GM21786 (cell line): ENCODE measurements around the gene NPW.

Experiments
- ATAC-seq: cut with Tn5 transposase; IDR thresholded peaks from one replicate; pipeline ENCODE4 v1.9.1; 2021; ENCODE audit not compliant: unreplicated experiment

NPW gene

DNA sequence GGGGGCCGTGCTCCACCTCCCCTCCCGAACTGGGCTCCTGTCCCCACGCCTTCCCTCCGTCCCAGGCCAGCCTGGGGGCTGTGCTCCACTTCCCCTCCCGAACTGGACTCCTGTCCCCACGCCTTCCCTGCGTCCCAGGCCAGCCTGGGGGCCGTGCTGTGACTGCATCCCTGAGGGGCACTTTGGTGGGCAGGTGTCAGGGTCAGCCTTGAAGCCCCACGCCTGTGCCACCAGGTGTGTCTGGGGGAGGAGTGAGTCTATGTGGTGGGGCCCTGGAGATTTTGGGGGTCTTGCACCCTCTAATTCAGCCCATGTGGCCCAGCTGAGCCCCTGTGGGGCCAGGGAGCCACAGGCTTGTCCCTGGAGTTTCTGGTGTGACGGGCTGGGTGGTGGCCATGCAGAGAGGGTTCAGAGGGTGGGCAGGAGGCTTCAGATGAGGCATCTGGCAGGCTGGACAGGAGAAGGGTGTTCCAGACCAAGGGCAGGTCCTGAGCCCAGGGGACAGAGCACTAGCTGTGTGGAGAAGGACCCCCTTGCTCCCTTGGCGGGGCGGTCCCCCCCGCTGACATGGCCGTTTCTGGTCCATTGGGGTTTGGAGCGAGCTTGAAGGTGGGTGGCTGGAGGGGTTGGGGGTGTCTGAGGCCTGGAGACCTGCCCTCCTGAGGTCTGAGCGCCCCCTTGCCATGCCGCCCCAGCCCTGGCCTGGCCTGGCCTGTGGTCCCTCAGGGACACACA is 15.3 kb downstream of the NPW start:
- no peak for ATAC-seq

DNA sequence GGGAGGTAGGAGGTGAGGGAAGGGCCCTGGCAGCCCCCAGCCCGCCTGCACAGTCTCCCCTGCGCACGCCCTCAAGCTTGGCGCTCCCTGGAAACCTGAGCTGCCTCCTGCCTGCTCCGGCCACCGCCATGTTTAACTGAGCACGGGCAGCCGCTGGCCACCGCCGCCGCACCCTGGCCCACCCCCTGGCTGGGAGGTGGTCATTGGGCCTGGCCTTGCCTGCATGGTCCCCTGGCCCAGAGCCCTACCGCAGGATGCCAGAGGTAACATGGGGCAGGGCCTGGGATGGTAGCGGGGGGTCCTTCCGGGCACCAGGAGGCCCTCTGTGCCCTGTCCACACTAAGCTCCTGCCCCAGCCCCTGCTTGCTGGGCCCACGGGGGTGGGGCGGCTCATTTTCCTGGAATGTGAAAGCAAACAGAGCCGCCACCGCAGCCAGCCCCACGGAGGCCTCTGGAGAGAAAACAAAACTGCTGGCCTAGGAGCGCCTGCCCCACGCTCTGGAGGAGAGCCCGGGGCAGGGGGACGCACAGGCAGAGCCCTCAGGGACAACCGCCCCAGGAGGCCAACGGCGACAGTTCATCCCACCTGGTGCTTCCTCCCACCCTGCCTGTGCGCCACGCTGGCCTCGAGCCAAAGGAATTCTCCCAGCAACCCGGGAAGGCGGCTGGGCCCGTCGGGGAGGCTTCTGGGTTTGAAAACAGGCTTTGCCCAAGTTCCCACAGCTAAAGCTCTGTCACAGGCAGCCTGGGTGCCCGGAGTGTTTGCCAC is 16.0 kb downstream of the NPW start:
- no peak for ATAC-seq

- no peak for ATAC-seq
These were observed 16.8 kb downstream of the NPW start for GRCh38 chr16:2036200-2036966.

DNA sequence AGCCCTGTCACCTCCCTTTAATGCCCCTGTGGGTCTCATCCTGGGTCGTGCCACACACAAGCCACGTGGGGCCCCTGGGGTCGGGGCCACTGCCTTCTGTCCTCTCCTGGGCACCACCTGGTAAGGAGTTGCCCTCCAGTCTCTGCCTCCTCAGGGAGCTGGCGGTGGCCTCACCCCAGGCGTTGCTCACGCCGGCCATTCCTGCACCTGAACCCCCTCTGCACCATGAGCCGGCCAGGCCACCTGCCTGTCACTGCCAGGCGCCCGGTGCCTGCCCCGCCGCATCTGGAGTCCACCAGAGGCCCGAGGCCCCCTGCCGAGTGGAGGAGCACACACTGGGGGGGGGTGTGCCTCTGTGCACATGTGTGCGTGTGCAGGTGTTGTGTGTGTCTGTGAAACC is 17.5 kb downstream of the NPW start:
- ATAC-seq, result no peak

GRCh38 chr16:2037647-2038381 is 18.2 kb downstream of the NPW start:
- ATAC-seq, result no peak

DNA sequence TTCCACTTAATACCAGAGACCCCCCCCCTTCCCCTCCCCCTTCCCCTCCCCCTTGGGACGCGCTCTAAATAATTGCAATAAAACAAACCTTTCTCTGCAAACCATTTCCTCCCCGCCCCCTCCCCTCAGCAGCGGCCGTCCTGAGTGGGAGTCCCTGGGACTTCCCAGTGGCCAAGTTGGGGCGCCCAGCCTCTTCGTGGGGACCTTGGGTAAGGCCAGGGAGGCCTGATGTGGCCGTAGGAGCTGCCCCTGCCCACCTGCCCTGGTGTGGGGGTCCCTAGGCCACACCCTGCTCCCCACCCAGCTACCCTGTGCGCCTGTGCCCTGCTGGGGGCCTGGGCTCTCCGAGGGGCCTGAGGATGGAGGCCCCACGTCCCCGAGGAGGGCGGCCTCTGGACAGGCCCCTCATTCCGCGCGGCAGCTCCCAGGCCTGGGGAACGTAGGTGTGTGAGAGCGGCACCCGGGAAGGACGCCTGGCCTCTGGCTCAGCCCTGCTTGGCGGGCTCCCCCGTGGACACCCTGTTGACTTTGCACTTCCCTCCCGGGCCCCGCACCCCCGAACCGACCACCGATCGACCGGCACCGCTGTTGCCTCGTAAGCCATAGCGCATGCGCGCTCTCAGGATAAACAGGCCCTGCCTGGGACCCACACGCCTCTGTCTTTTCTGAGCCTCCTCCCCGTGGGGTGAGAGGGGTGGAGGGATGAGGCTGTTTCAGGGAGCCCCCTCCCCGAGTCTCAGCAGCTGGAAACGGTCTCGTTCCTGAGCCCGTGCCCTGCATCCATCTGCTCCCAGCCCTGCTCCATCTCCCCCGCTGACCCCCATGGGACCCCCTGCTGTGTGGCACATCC is 19.0 kb downstream of the NPW start:
- ATAC-seq, result no peak

- no peak for ATAC-seq
These were observed 19.9 kb downstream of the NPW start for GRCh38 chr16:2039274-2040031.

DNA sequence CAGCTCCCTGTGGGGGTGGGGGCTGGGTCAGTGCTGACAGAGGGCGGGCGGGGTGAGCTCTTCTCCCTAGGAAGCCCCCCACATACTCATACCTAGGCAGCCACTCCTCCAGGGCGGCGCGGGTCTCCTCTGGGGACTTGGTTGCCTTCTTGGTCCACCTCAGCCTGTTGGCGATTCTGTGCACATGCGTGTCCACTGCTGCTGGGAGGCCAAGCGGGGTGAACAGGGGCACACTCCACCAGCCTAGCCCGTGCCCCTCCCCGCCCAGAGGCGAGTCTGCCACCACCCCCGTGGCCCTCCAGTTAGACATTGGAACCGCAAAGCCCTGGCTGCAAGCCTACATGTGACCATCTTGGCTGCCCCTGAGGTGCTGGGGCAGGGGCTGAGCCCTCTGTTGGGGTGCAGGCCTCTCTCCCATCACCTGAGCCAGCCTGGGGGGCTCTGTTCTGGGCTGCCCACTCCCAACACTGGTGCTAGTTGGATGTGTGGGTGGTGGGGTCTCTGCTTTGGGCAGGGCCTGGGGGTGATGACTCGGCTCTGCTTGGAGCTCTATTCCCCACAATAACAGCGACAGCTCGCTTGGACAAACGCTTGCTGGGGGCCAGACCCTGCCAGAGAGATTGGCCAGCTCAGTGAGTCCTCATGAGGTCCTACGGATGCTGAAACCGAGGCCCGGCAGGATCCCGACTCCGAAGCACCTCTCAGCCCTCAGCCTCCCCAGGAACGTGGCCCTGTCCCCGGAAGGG is 20.6 kb downstream of the NPW start:
- ATAC-seq, result no peak

GRCh38 chr16:2040787-2041522 is 21.4 kb downstream of the NPW start:
- no peak for ATAC-seq

DNA sequence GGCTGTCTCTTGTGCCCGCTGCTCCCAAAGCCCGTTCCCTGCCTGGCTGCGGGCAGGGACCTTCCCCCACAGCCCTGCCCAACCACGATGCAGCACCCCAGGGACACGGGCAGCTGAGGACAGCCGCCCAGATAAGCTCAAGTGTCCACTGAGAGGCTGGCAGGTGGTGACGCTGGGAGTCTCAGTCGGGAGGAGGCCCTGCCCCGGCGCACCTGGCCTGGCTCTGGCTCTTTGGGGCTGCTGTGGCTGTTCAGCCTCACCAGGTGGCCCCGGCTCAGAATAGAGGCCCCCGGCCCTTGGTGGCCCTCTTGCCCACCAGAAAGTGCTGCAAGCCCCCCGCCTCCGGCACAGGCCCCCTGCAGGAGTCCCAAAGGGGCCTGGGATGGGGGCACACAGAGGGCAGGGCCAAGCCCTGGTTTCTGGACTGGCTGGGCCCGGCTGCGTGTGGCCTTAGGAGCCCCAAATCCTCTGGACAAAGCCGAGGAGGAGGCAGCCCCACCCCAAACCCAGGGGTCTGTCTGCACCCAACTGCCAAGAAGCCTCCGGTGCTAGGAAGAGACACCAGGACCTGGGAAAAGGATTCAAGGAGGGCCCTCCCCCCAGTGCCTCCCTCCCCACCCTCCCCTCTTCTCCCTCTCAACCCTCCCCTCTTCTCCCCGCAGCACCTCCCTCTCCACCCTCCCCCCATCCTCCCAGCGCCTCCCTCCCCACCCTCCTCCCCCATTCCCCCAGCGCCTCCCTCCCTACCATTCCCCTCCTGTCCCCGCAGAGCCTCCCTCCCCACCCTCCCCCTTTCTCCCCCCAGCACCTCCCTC is 22.8 kb downstream of the NPW start:
- no peak for ATAC-seq

DNA sequence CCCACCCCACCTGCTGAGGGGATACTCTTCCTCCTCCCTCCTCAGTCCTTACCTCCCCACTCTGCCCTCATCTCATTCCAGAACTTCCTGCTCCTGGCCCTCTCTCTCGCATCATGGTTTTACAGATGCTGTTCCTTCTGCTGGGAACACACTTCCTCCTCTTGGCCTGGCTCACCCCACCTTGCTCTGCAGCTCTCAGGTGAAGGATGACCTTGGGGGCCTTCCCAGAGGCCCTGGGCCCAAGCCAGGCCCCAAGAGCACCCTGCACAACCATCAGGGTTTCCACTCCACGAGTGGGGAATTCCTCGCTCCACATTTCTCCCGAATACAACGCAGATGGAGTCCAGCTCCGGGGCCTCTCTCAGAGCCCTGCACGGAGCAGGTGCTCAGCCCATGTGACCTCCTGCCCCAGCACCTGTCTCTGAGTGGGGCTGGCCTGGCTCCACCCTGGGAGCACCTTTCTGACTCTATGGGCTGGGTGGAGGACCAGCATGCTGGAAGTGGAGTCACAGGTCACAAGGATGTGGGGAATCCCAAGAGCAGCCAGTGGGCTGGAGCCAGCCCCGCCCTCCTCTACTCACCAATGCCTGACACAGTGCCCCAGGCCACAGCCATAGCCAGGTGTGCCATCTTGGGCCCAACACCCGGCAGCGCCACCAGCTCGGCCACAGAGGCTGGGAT is 23.5 kb downstream of the NPW start:
- no peak for ATAC-seq

DNA sequence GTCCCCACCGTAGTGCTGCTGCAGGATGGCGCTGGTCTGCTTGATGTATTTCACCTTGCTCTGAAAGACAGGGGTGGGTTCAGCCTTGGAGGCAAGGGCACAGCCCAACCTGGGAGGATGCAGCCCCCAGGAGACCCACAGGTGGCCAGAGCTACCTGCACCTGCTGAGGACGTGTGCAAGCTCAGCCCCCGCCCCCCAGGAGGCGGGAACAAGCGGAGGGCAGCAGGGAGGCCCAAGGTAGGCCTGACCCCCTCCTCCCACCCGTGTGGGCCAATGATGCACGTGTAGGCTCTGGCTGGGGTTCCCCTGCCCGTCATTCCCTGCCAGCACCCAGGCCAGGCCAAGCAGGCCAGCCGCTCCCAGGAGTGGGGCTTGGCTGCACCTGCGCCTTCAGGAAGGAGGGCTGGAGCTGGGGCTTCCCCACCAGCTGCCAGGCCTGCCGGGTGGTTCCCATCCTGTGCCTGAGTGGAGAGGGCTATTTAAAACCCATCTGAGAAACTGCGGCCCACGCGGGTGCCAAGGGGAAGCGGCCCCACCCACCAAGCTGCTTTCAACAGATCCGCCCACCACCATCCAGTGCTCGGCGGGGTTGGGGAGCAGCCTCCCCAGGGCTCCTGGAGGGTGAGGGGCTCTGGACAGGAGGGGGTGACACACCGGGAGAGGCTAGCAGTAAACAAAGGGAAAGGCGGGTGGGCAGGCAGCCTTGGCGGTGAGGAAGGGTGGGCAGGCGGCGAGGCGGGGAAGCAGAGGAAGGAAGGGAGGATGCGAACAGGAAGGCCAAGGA is 24.3 kb downstream of the NPW start:
- no peak for ATAC-seq

DNA sequence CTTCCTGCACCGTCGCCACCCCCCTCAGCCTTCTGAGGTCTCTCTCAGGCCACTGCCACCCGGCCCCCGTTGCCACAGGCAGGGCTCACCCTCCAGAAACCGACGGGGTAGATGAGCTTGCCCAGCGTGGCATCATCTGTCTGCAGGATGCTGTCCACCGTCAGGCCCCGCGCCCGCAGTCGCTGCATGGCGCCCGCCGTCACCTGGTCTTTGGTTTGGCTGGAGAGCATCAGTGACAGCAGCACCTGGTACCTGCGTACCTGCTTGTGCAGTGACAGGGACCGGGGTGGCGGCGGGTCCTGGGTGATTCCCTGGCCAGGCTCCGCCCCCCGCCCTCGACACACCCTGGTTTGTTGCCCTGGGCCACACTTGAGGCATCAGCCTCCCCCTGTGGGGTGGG is 25.0 kb downstream of the NPW start:
- ATAC-seq, result no peak

DNA sequence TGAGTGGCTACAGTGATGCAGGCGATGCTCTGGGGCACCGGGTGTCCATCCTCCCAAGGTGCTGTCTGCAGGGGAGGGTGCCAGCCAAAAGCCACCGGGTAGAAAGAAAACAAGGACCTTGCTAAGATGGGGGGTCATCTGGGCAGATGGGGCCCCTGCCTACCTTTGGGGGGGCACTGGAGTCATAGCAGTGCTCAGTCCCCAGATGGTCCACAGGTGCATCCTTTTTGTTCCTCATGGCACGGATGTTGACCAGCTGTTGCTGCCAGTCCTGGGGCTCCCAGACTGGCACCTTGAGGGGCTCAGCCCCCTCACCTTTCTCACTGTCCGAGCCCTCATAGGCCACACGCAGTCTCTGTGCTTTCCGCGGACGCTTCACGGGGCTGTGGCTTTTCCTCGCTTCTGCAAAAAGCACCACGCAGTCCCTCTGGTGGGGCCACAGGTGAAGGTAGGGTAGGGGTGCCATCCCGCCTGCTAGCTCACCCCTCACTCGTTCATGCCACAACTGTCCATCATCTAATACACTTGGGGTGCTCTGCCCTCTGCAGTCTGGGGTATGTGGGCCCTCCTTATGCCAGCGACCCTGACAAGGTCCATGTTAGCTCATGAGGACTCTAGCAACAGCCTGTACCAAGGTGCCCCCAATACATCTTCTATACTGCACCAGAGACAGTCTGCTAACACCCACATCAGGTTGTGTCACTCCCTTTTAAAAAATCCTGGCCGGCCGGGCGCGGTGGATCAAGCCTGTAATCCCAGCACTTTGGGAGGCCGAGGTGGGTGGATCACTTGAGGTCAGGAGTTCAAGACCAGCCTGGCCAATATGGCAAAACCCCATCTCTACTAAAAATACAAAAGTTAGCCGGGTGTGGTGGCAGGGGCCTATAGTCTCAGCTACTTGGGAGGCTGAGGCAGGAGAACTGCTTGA is 26.6 kb downstream of the NPW start:
- no peak for ATAC-seq

- no peak for ATAC-seq
These were observed 27.3 kb downstream of the NPW start for GRCh38 chr16:2046893-2047329.
